Neural crest cell (in vitro differentiated cells): ENCODE measurements around the gene MT4. TPM values are rescaled to one million over a fixed set of nuclear protein-coding genes. Genes with fewer than 3 reads are reported as not detected.

Source experiments
- DNase-seq: peaks from one replicate; pipeline ENCODE4 v3.0.0; 2021; ENCODE audit warnings: low read depth, mixed read lengths, low spot score
- H3K27ac Mint-ChIP-seq: one replicate; pipeline ENCODE4 v1.8.0; 2021; ENCODE audit warnings: mild to moderate bottlenecking, mixed read lengths; ENCODE audit not compliant: unreplicated experiment
- H3K27me3 Mint-ChIP-seq: 2 replicates; pipeline ENCODE4 v1.8.0; 2021; ENCODE audit warnings: low read depth, mild to moderate bottlenecking, mixed read lengths
- H3K36me3 Mint-ChIP-seq: 2 replicates; pipeline ENCODE4 v1.8.0; 2021; ENCODE audit warnings: low read depth, mild to moderate bottlenecking, mixed read lengths
- H3K4me1 Mint-ChIP-seq: 2 replicates; pipeline ENCODE4 v1.8.0; 2021; ENCODE audit warnings: mixed read lengths
- H3K4me3 Mint-ChIP-seq: one replicate; pipeline ENCODE4 v1.8.0; 2021; ENCODE audit warnings: mild to moderate bottlenecking, mixed read lengths
- H3K9me3 Mint-ChIP-seq: 2 replicates; pipeline ENCODE4 v1.8.0; 2021; ENCODE audit warnings: mixed read lengths
- total RNA-seq: library from RNA; stranded (reverse); gene quantifications from 2 replicates; pipeline ENCODE4 v1.2.1, GENCODE V29; 2021
- TF ChIP-seq, protein P1 (sequence below): fragments of 200-600 bp; sonication (generic); conservative IDR thresholded peaks from 2 replicates; pipeline ENCODE4 v1.5.0; 2021; ENCODE audit warnings: antibody characterized with exemption, mild to moderate bottlenecking

MT4 gene
- total RNA-seq, 1 donor from 2014 or later = not detected

DNA sequence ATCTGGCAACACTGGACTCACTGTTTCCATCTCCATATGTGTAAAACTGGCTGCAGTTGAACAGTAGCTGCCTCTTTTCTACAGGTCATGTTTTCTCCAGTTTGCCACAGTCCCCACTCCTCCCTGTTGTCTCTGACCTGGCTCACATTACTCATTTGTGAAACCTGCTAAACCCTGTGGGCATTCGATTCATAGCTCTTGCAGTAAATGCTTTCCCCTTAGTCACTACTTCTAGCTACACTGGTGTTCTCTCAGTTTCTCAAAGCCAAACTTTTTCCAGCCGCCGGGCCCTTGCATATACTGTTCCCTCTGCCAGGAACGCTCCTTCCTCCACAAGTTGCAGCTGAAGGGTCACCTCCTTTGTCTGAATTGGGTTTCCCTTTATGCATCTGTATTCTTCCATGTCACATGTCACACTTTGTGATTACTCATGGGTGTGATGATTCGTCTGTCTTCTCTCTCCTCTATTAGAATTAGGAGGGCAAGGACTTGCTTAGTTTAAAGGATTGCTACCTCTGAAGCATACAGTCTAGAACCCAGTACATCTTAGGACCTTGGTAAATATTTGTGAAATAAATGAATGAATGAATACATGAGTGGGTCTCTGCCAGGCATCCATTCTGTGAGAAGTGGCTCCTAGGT, 15.0 kb upstream of the MT4 start:
- Mint-ChIP-seq H3K9me3 (no peaks in the 10 kb centered on the region), H3K36me3 (no peaks in the 10 kb centered on the region), H3K27me3 (no peaks in the 10 kb centered on the region), H3K4me1 (peaks cover 61% of the 10 kb centered on the region), H3K27ac (no peak overlapping the region), H3K4me3 (no peak overlapping the region)
- DNase-seq = no peak
- TF ChIP-seq, protein P1, sequence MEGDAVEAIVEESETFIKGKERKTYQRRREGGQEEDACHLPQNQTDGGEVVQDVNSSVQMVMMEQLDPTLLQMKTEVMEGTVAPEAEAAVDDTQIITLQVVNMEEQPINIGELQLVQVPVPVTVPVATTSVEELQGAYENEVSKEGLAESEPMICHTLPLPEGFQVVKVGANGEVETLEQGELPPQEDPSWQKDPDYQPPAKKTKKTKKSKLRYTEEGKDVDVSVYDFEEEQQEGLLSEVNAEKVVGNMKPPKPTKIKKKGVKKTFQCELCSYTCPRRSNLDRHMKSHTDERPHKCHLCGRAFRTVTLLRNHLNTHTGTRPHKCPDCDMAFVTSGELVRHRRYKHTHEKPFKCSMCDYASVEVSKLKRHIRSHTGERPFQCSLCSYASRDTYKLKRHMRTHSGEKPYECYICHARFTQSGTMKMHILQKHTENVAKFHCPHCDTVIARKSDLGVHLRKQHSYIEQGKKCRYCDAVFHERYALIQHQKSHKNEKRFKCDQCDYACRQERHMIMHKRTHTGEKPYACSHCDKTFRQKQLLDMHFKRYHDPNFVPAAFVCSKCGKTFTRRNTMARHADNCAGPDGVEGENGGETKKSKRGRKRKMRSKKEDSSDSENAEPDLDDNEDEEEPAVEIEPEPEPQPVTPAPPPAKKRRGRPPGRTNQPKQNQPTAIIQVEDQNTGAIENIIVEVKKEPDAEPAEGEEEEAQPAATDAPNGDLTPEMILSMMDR = no peak

DNA sequence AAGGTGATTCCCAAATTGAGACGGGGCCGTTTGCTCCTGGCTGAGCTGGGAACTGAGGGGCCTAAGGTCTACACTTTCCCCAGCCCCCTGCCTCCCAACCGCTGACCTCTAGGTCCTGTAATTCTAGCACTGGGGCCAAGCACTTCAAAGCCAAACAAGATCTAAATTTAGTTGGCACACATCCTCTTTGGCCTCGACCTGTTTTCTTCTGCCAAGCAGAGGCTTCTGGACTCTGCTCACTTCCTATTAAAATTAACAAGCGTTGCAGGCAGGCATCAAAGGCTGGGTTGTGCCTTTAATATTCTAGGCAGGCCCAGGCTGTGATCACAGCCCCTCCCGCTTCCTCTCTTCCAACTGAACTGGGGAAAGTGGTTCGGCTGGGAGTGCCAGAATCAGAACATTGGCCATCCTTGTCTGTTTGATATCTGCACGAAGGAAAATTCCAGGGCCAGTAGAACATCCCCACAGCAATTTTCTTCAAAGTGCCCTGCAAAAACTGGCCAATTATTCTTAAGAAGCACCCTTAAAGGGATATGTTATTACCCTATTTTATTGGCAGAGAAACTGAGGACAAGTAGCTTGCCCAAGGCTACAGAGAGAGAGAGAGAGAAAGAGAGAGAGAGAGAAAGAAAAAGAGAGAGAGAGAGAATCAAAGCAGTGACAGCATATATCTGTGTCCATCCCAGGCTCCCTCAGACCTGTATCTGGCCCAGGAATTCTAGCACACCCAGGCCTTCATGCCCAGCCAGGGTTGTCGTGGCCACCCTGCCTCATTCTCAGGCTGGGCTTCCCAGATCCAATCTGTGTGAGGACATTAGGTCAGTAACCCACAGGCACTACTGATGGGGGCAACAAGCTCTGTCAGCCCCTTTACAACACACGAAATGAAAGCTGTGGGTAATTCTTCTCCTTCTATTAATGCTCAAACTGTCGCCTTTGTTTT, 12.8 kb upstream of the MT4 start:
- Mint-ChIP-seq H3K9me3 (no peaks in the 10 kb centered on the region), H3K27me3 (no peaks in the 10 kb centered on the region), H3K27ac (peak overlapping the region; percentile 97), H3K36me3 (no peaks in the 10 kb centered on the region), H3K4me1 (peaks cover 45% of the 10 kb centered on the region), H3K4me3 (peak overlapping the region; percentile 62)
- DNase-seq = no peak
- TF ChIP-seq, protein P1 = no peak

DNA sequence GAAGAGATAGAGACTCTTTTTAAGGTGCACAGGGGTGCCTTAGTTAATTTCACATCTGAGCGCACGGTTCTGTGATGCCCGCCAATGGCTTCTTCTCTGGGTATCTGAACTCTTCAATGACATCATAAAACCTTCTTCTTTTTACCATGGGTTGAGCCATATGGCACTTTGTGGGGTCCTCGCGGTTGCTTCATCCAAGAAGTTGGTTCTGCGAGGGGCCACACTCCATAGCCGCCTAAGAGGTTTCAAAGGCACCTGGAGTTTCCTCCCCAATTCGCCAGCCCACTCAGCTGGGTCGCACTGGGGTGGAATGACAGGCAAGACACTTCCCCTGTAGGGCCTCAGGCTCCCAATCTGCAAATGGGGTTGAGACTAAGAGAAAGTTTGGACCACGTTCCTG, 10.4 kb upstream of the MT4 start:
- TF ChIP-seq, protein P1 = no peak
- Mint-ChIP-seq H3K27ac (no peak overlapping the region), H3K27me3 (no peaks in the 10 kb centered on the region), H3K9me3 (no peaks in the 10 kb centered on the region), H3K36me3 (no peaks in the 10 kb centered on the region), H3K4me3 (no peak overlapping the region), H3K4me1 (peaks cover 24% of the 10 kb centered on the region)
- DNase-seq = no peak

DNA sequence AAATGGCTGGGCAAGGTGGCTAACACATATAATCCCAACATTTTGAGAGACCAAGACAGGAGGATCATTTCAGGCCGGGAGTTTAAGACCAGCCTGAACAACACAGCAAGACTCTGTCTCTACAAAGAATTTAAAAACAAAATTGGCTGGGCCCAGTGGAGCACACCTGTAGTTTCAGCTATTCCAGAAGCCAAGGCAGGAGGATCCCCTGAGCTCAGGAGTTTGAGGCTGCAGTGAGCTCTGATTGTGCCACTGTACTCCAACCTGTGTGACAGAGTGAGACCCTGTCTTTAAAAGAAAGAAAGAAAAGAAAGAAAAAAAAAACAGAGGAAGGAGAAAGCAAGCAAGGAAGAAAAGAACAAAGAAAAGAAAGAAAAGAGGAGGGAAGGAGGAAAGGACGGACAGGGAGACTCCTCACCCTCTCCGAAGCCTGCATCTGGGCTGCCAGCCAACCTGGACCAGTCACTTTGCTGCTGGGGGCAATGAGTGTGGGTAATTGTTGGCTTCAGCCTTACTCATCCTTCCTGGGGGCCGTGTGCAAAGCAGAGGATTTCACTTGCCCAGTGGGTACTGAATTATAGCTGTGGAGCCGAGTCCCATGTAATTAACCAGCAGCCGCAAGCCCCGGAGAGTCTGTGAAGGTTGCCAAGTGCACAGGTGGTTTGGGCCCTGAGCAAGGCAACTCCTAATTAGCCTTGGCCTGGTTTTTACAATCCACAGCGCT, 6.7 kb upstream of the MT4 start:
- no peak for DNase-seq
- Mint-ChIP-seq H3K36me3 (no peaks in the 10 kb centered on the region), H3K4me3 (no peak overlapping the region), H3K9me3 (no peaks in the 10 kb centered on the region), H3K27ac (peak overlapping the region; percentile 83), H3K4me1 (peaks cover 9% of the 10 kb centered on the region), H3K27me3 (no peaks in the 10 kb centered on the region)
- TF ChIP-seq, protein P1 = no peak

DNA sequence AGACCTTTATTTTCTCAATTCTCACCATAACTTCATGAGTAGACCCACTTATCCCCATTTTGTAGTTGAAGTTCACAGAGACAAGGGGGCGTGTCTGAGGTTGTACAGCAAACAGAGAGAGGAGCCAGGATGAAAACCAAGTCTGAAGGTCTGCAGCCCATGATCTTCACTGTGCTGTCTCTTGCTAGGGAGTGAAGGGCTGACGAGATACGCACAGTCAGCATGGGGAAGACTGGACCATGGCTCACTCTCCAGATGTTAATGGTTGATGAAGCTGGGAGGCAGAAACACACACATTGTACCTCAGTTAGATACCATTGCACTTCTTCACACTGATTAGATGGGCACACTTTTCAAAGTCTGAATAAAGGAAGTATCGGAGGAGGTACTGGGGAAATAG, 5.8 kb upstream of the MT4 start:
- H3K4me3 Mint-ChIP-seq = no peak overlapping the region
- no peak for DNase-seq
- H3K4me1 Mint-ChIP-seq = peaks cover 9% of the 10 kb centered on the region
- H3K27ac Mint-ChIP-seq = no peak overlapping the region
- no peaks in the 10 kb centered on the region for H3K27me3 Mint-ChIP-seq
- TF ChIP-seq, protein P1 = no peak
- H3K36me3 Mint-ChIP-seq = no peaks in the 10 kb centered on the region
- no peaks in the 10 kb centered on the region for H3K9me3 Mint-ChIP-seq
